HG02798 (cell line): ENCODE data around the gene RMND5A.

ENCODE experiments used
- ATAC-seq: cut with Tn5 transposase; IDR thresholded peaks from one replicate; pipeline ENCODE4 v1.9.1; 2021; ENCODE audit warnings: mild to moderate bottlenecking; ENCODE audit not compliant: unreplicated experiment, poor library complexity

RMND5A gene

GRCh38 chr2:86822668-86823345 lies 102.7 kb downstream of the RMND5A start:
- ATAC-seq = no peak

GRCh38 chr2:86825036-86825692 lies 105.1 kb downstream of the RMND5A start:
- ATAC-seq = no peak

GRCh38 chr2:86825693-86826381 lies 105.7 kb downstream of the RMND5A start:
- ATAC-seq = no peak

GRCh38 chr2:86826951-86827350 lies 106.9 kb downstream of the RMND5A start:
- ATAC-seq = no peak
